Measurements from ENCODE around the gene ZNF398. TPM values are rescaled to one million over a fixed set of nuclear protein-coding genes. Genes with fewer than 3 reads are reported as not detected.

The ZNF398 gene
- total RNA-seq, 1 experiment from 2014 or later = 62.1 TPM

GRCh38 chr7:149136118-149136517 is 11.1 kb upstream of the ZNF398 start:
- Histone ChIP-seq H3K56ac (ENCODE audit: insufficient read length, low read depth, low read length) (no peak overlapping the region), H3K27ac (ENCODE audit: insufficient read length, low read depth, low read length) (no peak overlapping the region), H3K23me2 (ENCODE audit: insufficient read length, low read depth, low read length, poor library complexity, severe bottlenecking) (no peaks in the 10 kb centered on the region), H3K9me3 (ENCODE audit: control insufficient read depth, low read depth, low read length) (peaks cover 4% of the 10 kb centered on the region), H4K91ac (ENCODE audit: insufficient read length, low read depth, low read length) (no peak overlapping the region), H3K4me1 (ENCODE audit: insufficient read depth, low read length) (no peaks in the 10 kb centered on the region), H3K23ac (ENCODE audit: insufficient read length, low read depth, low read length) (no peak overlapping the region), H3K14ac (ENCODE audit: insufficient read depth, low read length) (no peak overlapping the region), H2BK120ac (ENCODE audit: low read depth, low read length, poor library complexity, severe bottlenecking) (no peak overlapping the region), H3K9ac (ENCODE audit: extremely low read depth, insufficient read length, low read length) (no peak overlapping the region), H3K4ac (ENCODE audit: low read depth, low read length) (no peak overlapping the region), H4K20me1 (ENCODE audit: control insufficient read depth, insufficient read depth, insufficient read length) (no peaks in the 10 kb centered on the region), H3K79me2 (ENCODE audit: insufficient read depth, low read length) (no peaks in the 10 kb centered on the region), H3K18ac (ENCODE audit: insufficient read length, low read depth, low read length) (no peak overlapping the region), H2BK20ac (ENCODE audit: low read depth, low read length, poor library complexity, severe bottlenecking) (peak overlapping the region; percentile 93), H2BK15ac (ENCODE audit: low read depth, low read length) (no peak overlapping the region), H2AFZ (ENCODE audit: low read length) (no peak overlapping the region), H2BK5ac (ENCODE audit: insufficient read length, low read length) (no peak overlapping the region), H3K4me2 (ENCODE audit: insufficient read depth, insufficient read length, low read length) (no peak overlapping the region), H2BK12ac (ENCODE audit: insufficient read length, low read depth, low read length) (no peak overlapping the region), H4K8ac (replicated peaks; ENCODE audit: insufficient read length, low read depth, low read length) (no peak overlapping the region), H2AK5ac (ENCODE audit: insufficient read length, low read length) (no peak overlapping the region), H4K5ac (ENCODE audit: insufficient read length, low read depth, low read length) (no peak overlapping the region), H3K27me3 (ENCODE audit: insufficient read depth, low read length) (no peaks in the 10 kb centered on the region), H3T11ph (ENCODE audit: low read length) (no peak overlapping the region), H3K79me1 (ENCODE audit: insufficient read depth, low read depth, low read length, poor library complexity, severe bottlenecking) (no peaks in the 10 kb centered on the region)
- no CpG with 5 or more reads among the region's 9 CpGs for WGBS (ENCODE audit: extremely low coverage, insufficient read length, low lambda C conversion rate)
- Mint-ChIP-seq H3K27ac (no peak overlapping the region), H3K4me3 (no peak overlapping the region), H3K27me3 (ENCODE audit: low read depth) (no peaks in the 10 kb centered on the region), H3K4me1 (peaks cover 3 to 4% of the 10 kb centered on the region in 2 experiments; a peak in 2 of 4 replicates), H3K9me3 (peaks cover 5% of the 10 kb centered on the region in 2 experiments; a peak in 4 of 5 replicates), H3K36me3 (ENCODE audit: insufficient read depth in 1 of 3, low read depth in 3 of 3) (peaks cover 13 to 26% (median 25%) of the 10 kb centered on the region in 3 experiments)
- no peak for DNase-seq
- TF ChIP-seq CTCF (conservative IDR thresholded peaks at IDR 0.05) = no peak

Data from H9 (cell line).